Neural cell (in vitro differentiated cells): ENCODE results near the gene TTLL12.

ENCODE experiments used
- CTCF ChIP-seq: fragments of 450-650 bp; IDR thresholded peaks from 2 replicates; pipeline ENCODE4 v1.5.1; 2014; ENCODE audit warnings: antibody characterized with exemption, mild to moderate bottlenecking, moderate library complexity; ENCODE audit not compliant: poor library complexity, severe bottlenecking
- EP300 ChIP-seq: fragments of 450-650 bp; conservative IDR thresholded peaks from 2 replicates; pipeline ENCODE4 v1.6.1; 2014; ENCODE audit warnings: antibody characterized with exemption, mild to moderate bottlenecking, moderate library complexity; ENCODE audit not compliant: poor library complexity, severe bottlenecking
- EZH2 ChIP-seq: fragments of 200-600, 300-800 bp; shearing (Covaris generic), sonication (generic); IDR thresholded peaks from 2 replicates; pipeline ENCODE4 v1.6.1; 2014; ENCODE audit warnings: antibody characterized with exemption, low read length, borderline replicate concordance, mild to moderate bottlenecking; ENCODE audit not compliant: insufficient read depth, poor library complexity, severe bottlenecking
- MXI1 ChIP-seq: fragments of 450-650 bp; conservative IDR thresholded peaks from 2 replicates; pipeline ENCODE4 v1.6.1; 2014; ENCODE audit warnings: antibody characterized with exemption, mild to moderate bottlenecking; ENCODE audit not compliant: poor library complexity, severe bottlenecking
- POLR2AphosphoS5 ChIP-seq: IDR thresholded peaks from 2 replicates; pipeline ENCODE4 v1.6.1; 2012
- RAD21 ChIP-seq: fragments of 450-650 bp; conservative IDR thresholded peaks from 2 replicates; pipeline ENCODE4 v1.6.1; 2014; ENCODE audit warnings: antibody characterized with exemption, mild to moderate bottlenecking, moderate library complexity
- REST ChIP-seq: IDR thresholded peaks from 2 replicates; pipeline ENCODE4 v1.6.1; 2012; ENCODE audit warnings: borderline replicate concordance
- SMC3 ChIP-seq: fragments of 450-650 bp; conservative IDR thresholded peaks from 2 replicates; pipeline ENCODE4 v1.6.1; 2014; ENCODE audit warnings: antibody characterized with exemption, mild to moderate bottlenecking, moderate library complexity; ENCODE audit not compliant: poor library complexity
- TAF1 ChIP-seq: IDR thresholded peaks from 2 replicates; pipeline ENCODE4 v1.6.1; 2012; ENCODE audit warnings: low read depth

- TF ChIP-seq CTCF (no peak), MXI1 (no peak), EP300 (no peak), POLR2AphosphoS5 (no peak), EZH2 (no peak), REST (no peak), TAF1 (no peak), SMC3 (no peak), RAD21 (no peak)
Observed at GRCh38 chr22:43148581-43148980, 38.4 kb downstream of the TTLL12 start.
